ENCODE data around the gene MLXIP. TPM values are rescaled to one million over a fixed set of nuclear protein-coding genes. Genes with fewer than 3 reads are reported as not detected.

The MLXIP gene
- total RNA-seq, 4 donors from 2014 or later = 19.8 to 37.1 (median 21.4) TPM

DNA sequence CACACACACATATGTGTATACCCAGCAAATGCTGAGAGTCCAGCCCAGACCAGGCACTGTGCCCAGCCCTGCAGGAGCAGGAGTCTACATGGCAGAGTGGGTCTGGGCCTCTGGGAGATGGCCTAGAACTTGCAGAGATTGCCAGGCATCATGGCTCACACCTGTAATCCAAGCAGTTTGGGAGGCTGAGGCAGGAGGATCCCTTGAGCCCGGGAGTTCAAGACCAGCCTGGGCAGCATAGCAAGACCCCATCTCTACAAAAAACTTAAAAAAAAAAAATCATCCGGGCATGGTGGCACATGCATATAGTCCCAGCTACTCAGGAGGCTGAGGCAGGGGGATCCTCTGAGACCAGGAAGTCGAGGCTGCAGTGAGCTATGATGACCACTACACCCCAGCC is 20.8 kb upstream of the MLXIP start:
- TF ChIP-seq, protein P1, sequence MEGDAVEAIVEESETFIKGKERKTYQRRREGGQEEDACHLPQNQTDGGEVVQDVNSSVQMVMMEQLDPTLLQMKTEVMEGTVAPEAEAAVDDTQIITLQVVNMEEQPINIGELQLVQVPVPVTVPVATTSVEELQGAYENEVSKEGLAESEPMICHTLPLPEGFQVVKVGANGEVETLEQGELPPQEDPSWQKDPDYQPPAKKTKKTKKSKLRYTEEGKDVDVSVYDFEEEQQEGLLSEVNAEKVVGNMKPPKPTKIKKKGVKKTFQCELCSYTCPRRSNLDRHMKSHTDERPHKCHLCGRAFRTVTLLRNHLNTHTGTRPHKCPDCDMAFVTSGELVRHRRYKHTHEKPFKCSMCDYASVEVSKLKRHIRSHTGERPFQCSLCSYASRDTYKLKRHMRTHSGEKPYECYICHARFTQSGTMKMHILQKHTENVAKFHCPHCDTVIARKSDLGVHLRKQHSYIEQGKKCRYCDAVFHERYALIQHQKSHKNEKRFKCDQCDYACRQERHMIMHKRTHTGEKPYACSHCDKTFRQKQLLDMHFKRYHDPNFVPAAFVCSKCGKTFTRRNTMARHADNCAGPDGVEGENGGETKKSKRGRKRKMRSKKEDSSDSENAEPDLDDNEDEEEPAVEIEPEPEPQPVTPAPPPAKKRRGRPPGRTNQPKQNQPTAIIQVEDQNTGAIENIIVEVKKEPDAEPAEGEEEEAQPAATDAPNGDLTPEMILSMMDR (IDR thresholded peaks at IDR 0.05; ENCODE audit: low read depth) = no peak

DNA sequence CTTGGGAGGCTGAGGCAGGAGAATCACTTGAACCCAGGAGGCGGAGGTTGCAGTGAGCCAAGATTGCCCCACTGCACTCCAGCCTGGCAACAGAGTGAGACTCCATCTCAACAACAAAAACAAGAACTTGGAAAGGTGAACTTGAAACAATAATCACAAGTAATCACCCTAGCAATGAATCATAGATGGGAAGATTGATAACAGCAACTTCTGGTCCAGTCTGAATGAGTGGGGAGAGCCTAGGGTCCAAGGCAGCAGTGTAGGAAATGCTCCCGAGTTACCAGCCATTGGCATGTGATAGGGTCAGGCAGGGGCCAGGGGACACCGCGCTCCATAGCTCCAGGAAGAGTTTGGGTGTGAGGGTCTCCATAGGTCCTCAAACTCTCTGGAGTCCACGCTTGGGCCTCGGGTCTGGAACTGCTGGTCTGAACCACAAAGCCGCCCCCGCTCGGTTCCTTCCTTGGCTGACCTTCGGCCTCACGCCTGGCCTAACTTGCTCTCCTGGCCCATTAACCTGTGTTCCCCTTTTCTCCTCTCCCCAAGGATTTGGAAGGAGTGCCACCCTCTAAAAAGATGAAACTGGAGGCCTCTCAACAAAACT is 19.9 kb upstream of the MLXIP start:
- TF ChIP-seq, protein P1 (IDR thresholded peaks at IDR 0.05; ENCODE audit: low read depth) = no peak

DNA sequence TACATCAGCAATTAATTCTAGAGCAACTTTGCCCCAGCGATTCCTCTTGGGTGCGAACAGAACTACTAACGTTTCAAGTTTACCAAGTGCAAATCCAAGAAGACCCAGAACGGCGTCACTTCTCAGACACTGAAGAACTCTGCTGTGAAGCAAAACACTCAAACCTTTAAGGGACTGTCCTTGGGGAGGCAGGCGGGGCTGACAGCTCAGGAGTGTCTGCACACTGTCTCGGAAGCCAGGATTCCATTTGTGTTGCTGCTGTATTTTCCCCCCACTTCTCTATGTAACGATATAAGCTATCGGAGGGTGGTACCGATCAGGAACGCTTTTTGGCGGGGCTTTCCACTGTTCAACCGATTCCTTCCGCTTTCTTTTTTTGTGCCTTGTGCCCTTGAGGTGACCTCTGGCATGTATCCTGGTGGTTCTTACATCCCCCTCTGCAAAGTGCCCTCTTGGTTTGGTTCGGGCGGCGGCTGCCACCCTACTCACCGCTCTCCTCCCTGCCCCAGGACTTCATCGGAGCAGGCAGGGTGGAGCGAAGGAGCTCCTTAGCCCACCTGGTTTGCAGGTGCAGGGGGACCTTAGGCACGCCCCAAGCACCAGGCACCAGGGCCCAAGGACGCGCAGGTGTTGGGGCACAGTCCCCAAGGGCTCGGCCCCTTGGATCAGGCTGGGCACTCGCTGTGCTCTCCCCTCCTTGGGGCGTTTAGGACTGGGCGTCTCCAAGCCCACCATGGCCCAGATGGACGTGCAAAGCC is 19.2 kb upstream of the MLXIP start:
- TF ChIP-seq, protein P1 (IDR thresholded peaks at IDR 0.05; ENCODE audit: low read depth) = no peak

DNA sequence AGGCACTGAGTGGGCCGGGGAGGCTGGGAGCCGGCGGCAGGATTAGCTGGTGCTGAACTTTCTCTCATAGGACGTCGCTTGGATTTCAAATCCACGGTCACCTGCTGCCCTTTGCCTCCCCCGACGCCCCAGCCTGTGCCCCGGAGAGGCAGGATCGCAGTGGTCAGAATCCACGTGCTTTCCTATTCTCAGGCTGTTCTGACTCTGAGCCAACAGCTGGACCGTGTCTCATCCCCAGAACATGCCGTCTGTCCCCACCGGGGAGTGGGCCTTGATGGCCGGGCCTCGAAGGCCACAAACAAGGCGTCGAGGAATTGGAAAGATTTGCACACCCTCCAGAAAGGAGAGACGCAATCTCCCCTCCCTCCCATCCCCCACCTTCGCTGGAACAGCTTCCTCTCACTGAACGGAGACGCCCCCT is 18.5 kb upstream of the MLXIP start:
- TF ChIP-seq, protein P1 (IDR thresholded peaks at IDR 0.05; ENCODE audit: low read depth) = no peak

DNA sequence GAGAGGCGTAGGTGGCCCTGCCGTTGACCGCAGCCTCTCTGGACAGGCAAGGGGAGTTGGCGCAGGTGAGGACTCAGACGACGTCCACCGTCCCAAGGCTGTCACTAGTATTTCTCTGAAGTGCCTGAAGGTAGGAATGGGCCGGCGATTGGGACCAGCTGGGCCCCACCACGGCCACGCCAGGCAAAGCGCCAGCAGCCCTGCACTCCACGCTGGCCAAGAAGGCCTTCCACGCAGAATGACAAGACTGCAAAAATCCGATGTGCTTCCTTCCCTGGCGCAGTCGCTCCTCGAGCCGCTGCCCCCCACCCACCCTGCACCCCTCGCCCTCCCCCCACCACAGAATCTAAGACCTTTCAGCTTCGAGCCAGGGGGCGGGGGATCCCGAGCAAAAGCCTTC is 17.3 kb upstream of the MLXIP start:
- TF ChIP-seq, protein P1 (IDR thresholded peaks at IDR 0.05; ENCODE audit: low read depth) = no peak

DNA sequence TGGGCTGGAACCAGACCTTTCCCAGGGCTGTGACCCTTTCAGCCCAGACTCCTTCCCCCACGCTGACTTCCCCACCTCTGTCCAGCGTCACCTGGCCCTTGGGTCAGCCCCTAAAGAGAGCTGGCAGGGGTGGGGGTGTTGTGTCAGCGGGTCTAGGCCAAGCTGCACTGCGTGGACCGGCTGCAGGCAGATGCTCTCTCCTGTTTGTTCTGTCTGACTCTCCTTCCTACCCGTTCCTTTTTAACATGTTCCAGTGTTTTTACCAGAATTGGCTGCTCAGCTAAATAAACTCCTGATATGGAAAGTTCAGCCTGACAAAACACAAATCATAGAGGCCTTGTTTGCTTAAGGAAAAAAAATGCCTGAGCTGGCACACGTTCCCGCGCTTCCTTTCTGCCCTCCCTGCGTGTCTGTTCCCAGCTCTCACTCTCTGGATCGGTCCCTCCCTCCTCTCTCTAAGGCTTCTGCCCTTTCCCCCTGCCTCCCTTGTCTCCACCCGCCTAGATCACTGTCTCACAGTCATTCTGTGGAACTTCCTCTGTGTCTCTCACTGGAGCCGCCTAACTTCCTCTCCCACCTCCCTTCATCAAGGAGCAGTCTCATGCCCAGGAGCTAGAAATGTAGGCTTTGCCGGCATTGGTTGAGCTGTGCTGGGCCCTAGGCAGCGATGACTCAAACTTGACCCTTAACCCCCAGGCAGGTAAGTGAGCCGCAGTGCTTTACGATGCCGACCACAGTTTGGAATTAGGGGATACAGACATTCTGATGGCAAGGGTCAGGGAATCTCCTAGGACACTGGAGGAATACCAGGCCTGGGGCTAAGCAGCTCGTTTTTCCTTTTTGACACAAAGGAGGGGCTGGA is 15.5 kb upstream of the MLXIP start:
- TF ChIP-seq, protein P1 (IDR thresholded peaks at IDR 0.05; ENCODE audit: low read depth) = no peak

DNA sequence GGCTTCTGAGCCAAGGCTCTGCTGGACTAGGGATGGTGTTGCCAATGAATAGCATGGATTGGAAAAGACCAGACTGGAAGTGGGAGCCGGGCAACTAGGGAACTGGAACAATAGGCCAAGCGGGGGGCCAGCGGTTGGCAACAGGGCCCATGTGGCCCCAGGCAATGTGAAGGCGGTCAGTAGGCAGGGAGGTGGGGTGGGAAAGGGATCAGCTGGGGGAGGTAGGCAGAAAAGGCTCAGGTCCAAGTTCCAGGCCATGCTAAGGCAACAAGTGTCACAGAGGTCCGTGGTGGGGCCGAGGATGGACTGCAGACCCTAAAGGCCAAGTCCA is 14.9 kb upstream of the MLXIP start:
- TF ChIP-seq, protein P1 (IDR thresholded peaks at IDR 0.05; ENCODE audit: low read depth) = no peak
